Neural cell (in vitro differentiated cells): ENCODE data around the gene FNBP1.

Experiments
- EZH2 ChIP-seq: fragments of 200-600, 300-800 bp; shearing (Covaris generic), sonication (generic); IDR thresholded peaks from 2 replicates; pipeline ENCODE4 v1.6.1; 2014; ENCODE audit warnings: antibody characterized with exemption, low read length, borderline replicate concordance, mild to moderate bottlenecking; ENCODE audit not compliant: insufficient read depth, poor library complexity, severe bottlenecking
- MXI1 ChIP-seq: fragments of 450-650 bp; conservative IDR thresholded peaks from 2 replicates; pipeline ENCODE4 v1.6.1; 2014; ENCODE audit warnings: antibody characterized with exemption, mild to moderate bottlenecking; ENCODE audit not compliant: poor library complexity, severe bottlenecking
- POLR2AphosphoS5 ChIP-seq: IDR thresholded peaks from 2 replicates; pipeline ENCODE4 v1.6.1; 2012
- RAD21 ChIP-seq: fragments of 450-650 bp; conservative IDR thresholded peaks from 2 replicates; pipeline ENCODE4 v1.6.1; 2014; ENCODE audit warnings: antibody characterized with exemption, mild to moderate bottlenecking, moderate library complexity
- REST ChIP-seq: IDR thresholded peaks from 2 replicates; pipeline ENCODE4 v1.6.1; 2012; ENCODE audit warnings: borderline replicate concordance
- TAF1 ChIP-seq: IDR thresholded peaks from 2 replicates; pipeline ENCODE4 v1.6.1; 2012; ENCODE audit warnings: low read depth
- TF ChIP-seq, protein P1 (sequence below): fragments of 450-650 bp; IDR thresholded peaks from 2 replicates; pipeline ENCODE4 v1.5.1; 2014; ENCODE audit warnings: antibody characterized with exemption, mild to moderate bottlenecking, moderate library complexity; ENCODE audit not compliant: poor library complexity, severe bottlenecking

- TF ChIP-seq, protein P1, sequence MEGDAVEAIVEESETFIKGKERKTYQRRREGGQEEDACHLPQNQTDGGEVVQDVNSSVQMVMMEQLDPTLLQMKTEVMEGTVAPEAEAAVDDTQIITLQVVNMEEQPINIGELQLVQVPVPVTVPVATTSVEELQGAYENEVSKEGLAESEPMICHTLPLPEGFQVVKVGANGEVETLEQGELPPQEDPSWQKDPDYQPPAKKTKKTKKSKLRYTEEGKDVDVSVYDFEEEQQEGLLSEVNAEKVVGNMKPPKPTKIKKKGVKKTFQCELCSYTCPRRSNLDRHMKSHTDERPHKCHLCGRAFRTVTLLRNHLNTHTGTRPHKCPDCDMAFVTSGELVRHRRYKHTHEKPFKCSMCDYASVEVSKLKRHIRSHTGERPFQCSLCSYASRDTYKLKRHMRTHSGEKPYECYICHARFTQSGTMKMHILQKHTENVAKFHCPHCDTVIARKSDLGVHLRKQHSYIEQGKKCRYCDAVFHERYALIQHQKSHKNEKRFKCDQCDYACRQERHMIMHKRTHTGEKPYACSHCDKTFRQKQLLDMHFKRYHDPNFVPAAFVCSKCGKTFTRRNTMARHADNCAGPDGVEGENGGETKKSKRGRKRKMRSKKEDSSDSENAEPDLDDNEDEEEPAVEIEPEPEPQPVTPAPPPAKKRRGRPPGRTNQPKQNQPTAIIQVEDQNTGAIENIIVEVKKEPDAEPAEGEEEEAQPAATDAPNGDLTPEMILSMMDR, result no peak
- TF ChIP-seq POLR2AphosphoS5, result no peak
- TF ChIP-seq REST, result no peak
- no peak for TF ChIP-seq MXI1
- no peak for TF ChIP-seq EZH2
- TF ChIP-seq RAD21, result no peak
- no peak for TF ChIP-seq TAF1
Measured at GRCh38 chr9:129934041-129934591, 108.9 kb downstream of the FNBP1 start.
